AG10803 (cell line): ENCODE data around the gene ITPR1.

Experiments used
- DNase-seq: peaks from one replicate; pipeline ENCODE4 v3.0.0; 2010; ENCODE audit warnings: low read depth
- H3K4me3 ChIP-seq: 2 replicates; pipeline ENCODE4 v1.5.1; 2011; ENCODE audit warnings: mild to moderate bottlenecking, low read length, control low read depth
- TF ChIP-seq, protein P1 (sequence below): conservative IDR thresholded peaks from 2 replicates; pipeline ENCODE4 v1.5.1; 2011; ENCODE audit warnings: mild to moderate bottlenecking, low read length, control low read depth, inconsistent platforms

The ITPR1 gene

DNA sequence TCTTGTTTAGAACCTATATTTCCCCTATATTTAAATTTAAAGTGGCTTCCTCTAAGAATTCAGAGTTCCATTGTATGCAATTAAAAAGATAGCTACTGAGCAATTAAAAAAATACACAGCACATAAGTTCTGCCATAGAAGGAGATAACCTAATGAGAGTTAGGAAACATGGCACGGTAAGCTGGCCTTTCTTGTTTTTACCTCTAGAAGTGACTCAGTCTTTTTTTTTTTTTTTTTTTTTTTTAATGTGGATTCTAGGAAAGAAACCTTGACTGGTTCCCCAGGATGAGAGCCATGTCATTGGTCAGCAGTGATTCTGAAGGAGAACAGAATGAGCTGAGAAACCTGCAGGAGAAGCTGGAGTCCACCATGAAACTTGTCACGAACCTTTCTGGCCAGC is 343.4 kb downstream of the ITPR1 start:
- DNase-seq, result no peak
- TF ChIP-seq, protein P1, sequence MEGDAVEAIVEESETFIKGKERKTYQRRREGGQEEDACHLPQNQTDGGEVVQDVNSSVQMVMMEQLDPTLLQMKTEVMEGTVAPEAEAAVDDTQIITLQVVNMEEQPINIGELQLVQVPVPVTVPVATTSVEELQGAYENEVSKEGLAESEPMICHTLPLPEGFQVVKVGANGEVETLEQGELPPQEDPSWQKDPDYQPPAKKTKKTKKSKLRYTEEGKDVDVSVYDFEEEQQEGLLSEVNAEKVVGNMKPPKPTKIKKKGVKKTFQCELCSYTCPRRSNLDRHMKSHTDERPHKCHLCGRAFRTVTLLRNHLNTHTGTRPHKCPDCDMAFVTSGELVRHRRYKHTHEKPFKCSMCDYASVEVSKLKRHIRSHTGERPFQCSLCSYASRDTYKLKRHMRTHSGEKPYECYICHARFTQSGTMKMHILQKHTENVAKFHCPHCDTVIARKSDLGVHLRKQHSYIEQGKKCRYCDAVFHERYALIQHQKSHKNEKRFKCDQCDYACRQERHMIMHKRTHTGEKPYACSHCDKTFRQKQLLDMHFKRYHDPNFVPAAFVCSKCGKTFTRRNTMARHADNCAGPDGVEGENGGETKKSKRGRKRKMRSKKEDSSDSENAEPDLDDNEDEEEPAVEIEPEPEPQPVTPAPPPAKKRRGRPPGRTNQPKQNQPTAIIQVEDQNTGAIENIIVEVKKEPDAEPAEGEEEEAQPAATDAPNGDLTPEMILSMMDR, result no peak
- no peak overlapping the region for H3K4me3 ChIP-seq

DNA sequence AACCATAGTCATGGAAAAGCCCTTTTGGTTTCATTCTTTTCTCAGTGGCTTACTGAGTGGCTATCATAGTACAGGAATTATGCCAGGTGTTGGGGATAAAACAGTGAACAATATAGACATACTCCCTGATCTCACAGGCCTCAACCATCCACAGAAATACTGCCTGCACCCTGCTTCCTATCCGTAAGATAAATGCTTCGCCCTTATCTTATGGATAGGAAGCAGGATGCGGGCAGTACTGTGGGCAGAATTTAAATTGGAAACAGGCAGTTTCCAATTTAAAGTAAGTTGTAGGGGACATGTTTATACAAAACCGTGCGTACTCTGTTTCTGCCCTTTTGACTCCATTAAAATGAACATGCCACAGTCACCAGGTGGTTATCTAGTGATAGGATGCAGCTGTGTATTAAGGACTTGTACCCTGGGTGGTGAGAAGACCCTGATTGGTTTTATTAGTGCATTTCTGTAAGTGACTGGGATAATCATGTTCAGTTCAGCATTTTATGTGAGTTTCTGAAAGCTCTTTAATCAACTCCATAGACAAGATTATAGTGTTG is 344.3 kb downstream of the ITPR1 start:
- TF ChIP-seq, protein P1, result no peak
- H3K4me3 ChIP-seq, result no peak overlapping the region
- no peak for DNase-seq

DNA sequence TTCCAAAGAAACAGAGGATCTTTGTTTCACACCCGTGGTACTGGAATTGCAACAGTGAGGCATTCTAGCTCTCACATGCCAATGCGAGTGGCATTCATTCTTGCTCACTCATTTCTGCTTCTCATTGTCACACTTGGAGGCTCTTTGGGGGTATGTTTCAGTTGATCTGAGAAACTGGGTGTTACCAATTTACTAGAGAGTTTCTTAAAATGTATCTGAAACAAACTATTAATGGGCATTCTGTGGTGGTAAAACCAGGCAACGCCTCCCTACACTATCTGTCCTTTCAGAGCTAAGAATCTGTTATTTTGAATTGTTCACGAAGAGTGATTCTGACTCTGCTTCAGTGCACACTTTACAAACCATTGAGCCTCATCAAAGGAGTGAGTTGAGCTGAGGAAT is 345.5 kb downstream of the ITPR1 start:
- TF ChIP-seq, protein P1, result no peak
- DNase-seq, result no peak
- no peak overlapping the region for H3K4me3 ChIP-seq

DNA sequence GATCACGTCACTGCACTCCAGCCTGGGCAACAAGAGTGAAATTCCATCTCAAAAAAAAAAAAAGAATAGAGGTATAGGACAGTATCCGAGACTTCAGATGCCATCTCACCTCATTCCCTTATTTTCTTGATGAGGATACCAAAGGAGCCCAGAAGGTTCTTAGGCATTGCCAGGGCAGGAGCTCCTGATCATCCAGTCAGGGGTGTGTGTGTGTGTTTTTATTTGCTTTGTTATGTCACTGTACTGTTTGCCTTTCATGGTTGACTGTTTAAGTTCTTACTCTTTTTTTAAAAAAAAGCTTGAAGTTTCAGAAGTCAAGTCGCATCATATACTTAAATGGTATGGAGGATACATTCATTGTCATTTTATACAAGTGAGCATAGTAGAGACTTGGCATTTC is 346.1 kb downstream of the ITPR1 start:
- no peak for DNase-seq
- no peak overlapping the region for H3K4me3 ChIP-seq
- TF ChIP-seq, protein P1, result no peak

DNA sequence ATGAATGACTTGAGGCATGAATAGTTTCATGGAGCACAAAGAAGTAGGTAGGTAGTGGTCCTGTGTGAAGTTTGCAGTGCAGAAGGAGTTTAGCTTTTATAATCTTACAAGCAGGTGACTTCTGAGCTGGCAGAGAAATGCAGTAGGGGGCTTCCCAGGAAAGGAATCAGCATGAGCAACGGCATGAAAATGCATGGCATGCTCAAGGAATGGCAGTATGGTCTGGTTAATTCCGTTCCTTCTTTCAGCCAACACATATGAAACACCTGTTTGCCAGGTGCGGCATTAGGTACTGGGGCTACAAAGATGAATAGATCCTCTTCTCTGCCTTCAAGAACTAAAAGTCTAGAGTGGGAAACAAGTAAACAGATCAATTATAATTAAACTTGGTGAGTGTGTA is 348.1 kb downstream of the ITPR1 start:
- no peak for DNase-seq
- TF ChIP-seq, protein P1, result no peak
- H3K4me3 ChIP-seq, result no peak overlapping the region

DNA sequence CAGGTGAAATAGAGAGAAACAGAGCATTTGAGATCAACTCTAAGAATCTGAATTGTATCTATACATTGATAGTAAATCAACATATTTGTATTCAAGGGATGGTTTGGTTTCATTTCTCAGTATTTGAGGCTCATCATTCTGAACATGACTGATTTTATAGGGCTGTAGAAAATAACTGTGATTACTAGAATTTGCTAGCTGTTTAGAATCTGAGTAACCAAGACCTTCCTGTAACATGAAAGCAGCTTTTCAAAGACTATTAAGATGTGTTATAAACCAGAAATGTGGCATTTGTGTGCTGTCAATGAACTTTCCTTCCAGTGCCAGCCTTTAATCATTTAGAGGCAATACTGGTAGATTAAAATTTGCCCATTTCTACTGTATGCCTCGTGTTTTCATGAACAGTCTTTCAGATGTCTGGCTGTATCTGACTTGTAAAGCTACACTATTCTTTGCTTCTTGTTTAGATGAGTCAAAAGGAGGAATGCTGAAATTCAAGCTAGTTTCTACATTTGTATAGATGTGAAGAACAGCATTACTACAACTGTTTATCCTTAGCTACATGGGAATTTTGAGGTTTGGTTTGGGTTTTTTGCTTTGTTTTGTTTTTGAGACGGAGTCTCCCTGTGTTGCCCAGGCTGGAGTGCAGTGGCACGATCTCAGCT is 348.8 kb downstream of the ITPR1 start:
- DNase-seq, result no peak
- TF ChIP-seq, protein P1, result no peak
- H3K4me3 ChIP-seq, result no peak overlapping the region

DNA sequence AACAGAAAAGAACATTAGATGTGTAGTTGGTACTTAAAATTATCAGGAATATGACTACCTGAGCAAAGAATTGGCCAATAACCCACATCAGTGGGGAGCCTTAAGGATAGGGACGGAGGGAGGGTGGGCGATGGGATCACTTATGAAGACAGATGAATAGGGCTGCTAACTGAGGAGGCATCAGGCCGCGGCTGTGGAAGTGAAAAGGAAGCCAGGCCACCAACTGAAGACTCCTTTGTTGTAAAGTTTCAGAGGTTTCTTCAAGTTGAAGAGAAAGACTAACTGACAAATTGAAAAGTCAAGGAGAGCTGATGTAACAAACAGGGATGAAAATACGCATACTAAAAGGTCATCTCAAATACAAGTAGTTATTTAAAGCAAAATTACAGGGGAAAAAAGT is 350.5 kb downstream of the ITPR1 start:
- H3K4me3 ChIP-seq, result no peak overlapping the region
- no peak for DNase-seq
- TF ChIP-seq, protein P1, result no peak
